ENCODE results near the gene AKAP4. TPM values are rescaled to one million over a fixed set of nuclear protein-coding genes. Genes with fewer than 3 reads are reported as not detected.

AKAP4 gene, protein sequence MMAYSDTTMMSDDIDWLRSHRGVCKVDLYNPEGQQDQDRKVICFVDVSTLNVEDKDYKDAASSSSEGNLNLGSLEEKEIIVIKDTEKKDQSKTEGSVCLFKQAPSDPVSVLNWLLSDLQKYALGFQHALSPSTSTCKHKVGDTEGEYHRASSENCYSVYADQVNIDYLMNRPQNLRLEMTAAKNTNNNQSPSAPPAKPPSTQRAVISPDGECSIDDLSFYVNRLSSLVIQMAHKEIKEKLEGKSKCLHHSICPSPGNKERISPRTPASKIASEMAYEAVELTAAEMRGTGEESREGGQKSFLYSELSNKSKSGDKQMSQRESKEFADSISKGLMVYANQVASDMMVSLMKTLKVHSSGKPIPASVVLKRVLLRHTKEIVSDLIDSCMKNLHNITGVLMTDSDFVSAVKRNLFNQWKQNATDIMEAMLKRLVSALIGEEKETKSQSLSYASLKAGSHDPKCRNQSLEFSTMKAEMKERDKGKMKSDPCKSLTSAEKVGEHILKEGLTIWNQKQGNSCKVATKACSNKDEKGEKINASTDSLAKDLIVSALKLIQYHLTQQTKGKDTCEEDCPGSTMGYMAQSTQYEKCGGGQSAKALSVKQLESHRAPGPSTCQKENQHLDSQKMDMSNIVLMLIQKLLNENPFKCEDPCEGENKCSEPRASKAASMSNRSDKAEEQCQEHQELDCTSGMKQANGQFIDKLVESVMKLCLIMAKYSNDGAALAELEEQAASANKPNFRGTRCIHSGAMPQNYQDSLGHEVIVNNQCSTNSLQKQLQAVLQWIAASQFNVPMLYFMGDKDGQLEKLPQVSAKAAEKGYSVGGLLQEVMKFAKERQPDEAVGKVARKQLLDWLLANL
- not detected in 2 replicates for total RNA-seq (2012; rRNA removed)

DNA sequence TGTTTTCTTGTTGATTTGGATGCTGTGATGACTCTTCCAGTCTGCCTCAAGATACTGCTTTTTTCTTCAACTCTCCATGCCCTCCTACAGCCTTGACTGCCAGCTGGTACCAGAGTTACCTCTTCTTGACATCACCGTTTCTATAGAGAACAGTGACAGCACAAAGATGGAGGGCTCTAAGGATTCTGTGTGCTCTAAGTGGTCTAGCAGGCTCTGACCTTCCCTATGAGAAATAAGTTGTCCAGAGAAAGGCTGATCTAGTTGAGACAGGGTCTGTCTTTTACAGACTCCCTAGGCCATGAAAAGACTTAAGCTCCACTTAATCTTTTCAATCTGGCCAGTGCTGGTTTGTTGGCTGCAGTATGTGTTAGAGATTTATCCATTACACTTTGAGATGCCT lies at the start of gene AKAP4:
AKAP4 (minus strand) TSS at position 101 of the 400 bp plus-strand sequence. CDS start 118 bp downstream, outside the sequence.
- Histone ChIP-seq H3K4me1 (ENCODE audit: control insufficient read depth, insufficient read depth, low read length) (peaks cover 4% of the 10 kb centered on the region), H3K36me3 (ENCODE audit: insufficient read depth, low read length) (no peaks in the 10 kb centered on the region), H3K27me3 (ENCODE audit: control insufficient read depth, insufficient read depth, low read length) (peaks cover 8% of the 10 kb centered on the region), H3K9me3 (replicated peaks; ENCODE audit: low read length) (no peaks in the 10 kb centered on the region), H3K4me2 (ENCODE audit: low read length) (no peak within 1 kb of the TSS), H3K4me3 (ENCODE audit: low read length) (no peak within 1 kb of the TSS), H3K9ac (ENCODE audit: low read depth, low read length) (no peak within 1 kb of the TSS)

DNA sequence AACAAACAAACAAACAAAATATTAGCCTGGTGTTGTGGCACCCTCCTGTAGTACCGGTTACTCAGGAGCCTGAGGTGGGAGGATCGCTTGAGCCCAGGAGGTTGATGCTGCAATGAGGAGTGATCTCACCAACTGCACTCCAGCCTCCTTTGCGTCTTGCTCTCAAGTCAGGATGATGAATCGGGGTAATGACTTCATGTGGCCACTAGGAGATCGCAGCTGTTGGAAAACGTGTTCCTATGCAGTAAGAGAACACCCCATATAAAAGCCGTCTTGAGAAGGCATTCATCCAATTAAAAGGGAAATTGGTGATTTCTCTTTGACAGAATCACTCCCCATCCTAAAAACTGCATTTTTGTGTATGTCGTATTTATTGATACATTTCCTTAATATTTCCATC lies 10.7 kb upstream of the AKAP4 start:
- no peak overlapping the region for H3K9ac ChIP-seq (ENCODE audit: low read depth, low read length)
- no peaks in the 10 kb centered on the region for H3K36me3 ChIP-seq (ENCODE audit: insufficient read depth, low read length)
- H3K9me3 ChIP-seq (replicated peaks; ENCODE audit: low read length): no peaks in the 10 kb centered on the region
- no peaks in the 10 kb centered on the region for H3K27me3 ChIP-seq (ENCODE audit: control insufficient read depth, insufficient read depth, low read length)
- no peaks in the 10 kb centered on the region for H3K4me1 ChIP-seq (ENCODE audit: control insufficient read depth, insufficient read depth, low read length)
- no peak overlapping the region for H3K4me2 ChIP-seq (ENCODE audit: low read length)
- H3K4me3 ChIP-seq (ENCODE audit: low read length): no peak overlapping the region

DNA sequence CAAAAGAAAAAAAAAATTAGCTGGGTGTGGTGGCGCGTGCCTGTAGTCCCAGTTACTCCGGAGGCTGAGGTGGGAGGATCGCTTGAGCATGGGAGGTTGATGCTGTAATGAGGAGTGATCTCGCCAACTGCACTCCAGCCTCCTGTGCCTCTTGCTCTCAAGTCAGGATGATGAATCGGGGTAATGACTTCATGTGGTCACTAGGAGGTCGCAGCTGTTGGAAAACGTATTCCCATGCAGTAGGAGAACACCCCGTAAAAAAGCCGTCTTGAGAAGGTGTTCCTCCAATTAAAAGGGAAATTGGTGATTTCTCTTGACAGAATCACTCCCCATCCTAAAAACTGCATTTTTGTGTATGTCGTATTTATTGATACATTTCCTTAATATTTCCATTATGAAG lies 5.9 kb upstream of the AKAP4 start:
- H3K27me3 ChIP-seq (ENCODE audit: control insufficient read depth, insufficient read depth, low read length): no peaks in the 10 kb centered on the region
- H3K4me2 ChIP-seq (ENCODE audit: low read length): no peak overlapping the region
- no peaks in the 10 kb centered on the region for H3K36me3 ChIP-seq (ENCODE audit: insufficient read depth, low read length)
- no peaks in the 10 kb centered on the region for H3K9me3 ChIP-seq (replicated peaks; ENCODE audit: low read length)
- peaks cover 4% of the 10 kb centered on the region for H3K4me1 ChIP-seq (ENCODE audit: control insufficient read depth, insufficient read depth, low read length)
- no peak overlapping the region for H3K9ac ChIP-seq (ENCODE audit: low read depth, low read length)
- no peak overlapping the region for H3K4me3 ChIP-seq (ENCODE audit: low read length)

DNA sequence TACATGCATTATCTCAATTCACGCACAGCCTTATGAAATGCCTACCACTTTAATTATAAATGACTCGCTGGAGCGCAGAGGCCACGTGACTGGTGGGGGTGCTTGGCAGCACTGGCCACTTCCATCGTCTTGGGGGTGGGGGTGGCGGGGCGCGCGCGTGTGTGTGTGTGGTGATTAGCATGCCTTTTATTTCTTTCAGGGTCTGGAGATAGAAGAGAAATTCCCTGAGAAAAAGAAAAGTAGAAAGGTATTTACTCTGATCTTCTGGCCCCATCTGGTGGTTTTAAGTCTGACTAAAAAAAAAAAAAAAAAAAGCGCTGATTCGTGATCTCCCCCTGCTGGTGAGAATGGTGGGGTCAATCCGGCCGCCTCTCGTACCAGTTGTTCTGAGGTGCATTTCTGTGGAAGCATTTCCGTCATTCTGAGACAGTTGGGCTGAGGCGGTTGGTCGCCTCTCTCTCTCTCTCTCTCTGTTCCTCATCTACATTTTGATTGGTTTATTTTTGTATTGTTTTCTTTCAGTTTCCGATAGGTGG lies 3.6 kb upstream of the AKAP4 start, which contains the start of gene CCNB3:
CCNB3 (plus strand) TSS at position 402 of the 536 bp plus-strand sequence. CDS start 80,399 bp downstream, outside the sequence.
- Histone ChIP-seq H3K4me2 (ENCODE audit: low read length) (peak within 1 kb of the TSS; percentile 75), H3K4me3 (ENCODE audit: low read length) (peak within 1 kb of the TSS; percentile 49), H3K9ac (ENCODE audit: low read depth, low read length) (peak within 1 kb of the TSS; percentile 51), H3K36me3 (ENCODE audit: insufficient read depth, low read length) (no peaks in the 10 kb centered on the region), H3K27me3 (ENCODE audit: control insufficient read depth, insufficient read depth, low read length) (no peaks in the 10 kb centered on the region), H3K4me1 (ENCODE audit: control insufficient read depth, insufficient read depth, low read length) (peaks cover 4% of the 10 kb centered on the region), H3K9me3 (replicated peaks; ENCODE audit: low read length) (no peaks in the 10 kb centered on the region)

DNA sequence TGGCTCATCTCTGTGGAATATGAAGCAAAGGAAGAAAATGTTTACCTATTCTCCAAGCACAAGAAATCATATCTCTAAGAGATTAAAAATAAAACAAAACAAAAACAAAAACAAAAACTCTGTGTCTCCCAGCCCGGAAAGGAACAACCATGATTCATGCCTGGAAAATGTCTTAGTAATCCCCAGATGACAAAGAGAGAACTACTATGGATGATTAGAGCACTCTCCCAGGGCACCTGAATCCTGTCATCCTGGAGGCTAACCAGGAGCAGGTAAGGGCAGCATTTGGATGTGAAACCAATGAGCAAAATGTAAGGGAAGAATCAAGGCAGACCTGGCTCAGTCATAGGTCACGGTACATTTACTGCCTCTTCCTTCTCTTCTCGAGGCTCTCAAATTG lies 1.7 kb upstream of the AKAP4 start:
- no peak overlapping the region for H3K4me2 ChIP-seq (ENCODE audit: low read length)
- H3K4me1 ChIP-seq (ENCODE audit: control insufficient read depth, insufficient read depth, low read length): peaks cover 4% of the 10 kb centered on the region
- H3K4me3 ChIP-seq (ENCODE audit: low read length): no peak overlapping the region
- H3K9me3 ChIP-seq (replicated peaks; ENCODE audit: low read length): no peaks in the 10 kb centered on the region
- H3K9ac ChIP-seq (ENCODE audit: low read depth, low read length): no peak overlapping the region
- no peaks in the 10 kb centered on the region for H3K36me3 ChIP-seq (ENCODE audit: insufficient read depth, low read length)
- peaks cover 4% of the 10 kb centered on the region for H3K27me3 ChIP-seq (ENCODE audit: control insufficient read depth, insufficient read depth, low read length)

DNA sequence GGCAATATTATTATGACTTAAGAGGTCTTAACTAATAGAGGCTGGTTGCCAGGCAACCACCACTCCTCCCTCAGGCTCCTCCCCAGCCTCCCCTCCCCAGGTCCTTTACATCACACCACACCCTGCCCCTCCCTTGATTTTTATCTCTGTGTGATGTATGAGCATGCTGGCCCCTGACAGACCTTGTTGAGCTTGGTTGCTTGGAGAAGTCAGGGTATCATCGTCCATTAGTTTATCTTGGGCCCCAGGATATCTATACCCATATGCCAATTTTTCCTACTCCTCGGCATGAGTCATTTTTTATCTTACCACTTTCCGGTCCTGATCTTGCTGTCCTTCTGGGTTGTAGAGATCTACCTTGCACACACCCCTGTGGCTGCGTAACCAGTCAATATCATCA lies 2.5 kb downstream of the AKAP4 start:
- H3K36me3 ChIP-seq (ENCODE audit: insufficient read depth, low read length): no peaks in the 10 kb centered on the region
- H3K27me3 ChIP-seq (ENCODE audit: control insufficient read depth, insufficient read depth, low read length): peaks cover 10% of the 10 kb centered on the region
- no peak overlapping the region for H3K4me3 ChIP-seq (ENCODE audit: low read length)

DNA sequence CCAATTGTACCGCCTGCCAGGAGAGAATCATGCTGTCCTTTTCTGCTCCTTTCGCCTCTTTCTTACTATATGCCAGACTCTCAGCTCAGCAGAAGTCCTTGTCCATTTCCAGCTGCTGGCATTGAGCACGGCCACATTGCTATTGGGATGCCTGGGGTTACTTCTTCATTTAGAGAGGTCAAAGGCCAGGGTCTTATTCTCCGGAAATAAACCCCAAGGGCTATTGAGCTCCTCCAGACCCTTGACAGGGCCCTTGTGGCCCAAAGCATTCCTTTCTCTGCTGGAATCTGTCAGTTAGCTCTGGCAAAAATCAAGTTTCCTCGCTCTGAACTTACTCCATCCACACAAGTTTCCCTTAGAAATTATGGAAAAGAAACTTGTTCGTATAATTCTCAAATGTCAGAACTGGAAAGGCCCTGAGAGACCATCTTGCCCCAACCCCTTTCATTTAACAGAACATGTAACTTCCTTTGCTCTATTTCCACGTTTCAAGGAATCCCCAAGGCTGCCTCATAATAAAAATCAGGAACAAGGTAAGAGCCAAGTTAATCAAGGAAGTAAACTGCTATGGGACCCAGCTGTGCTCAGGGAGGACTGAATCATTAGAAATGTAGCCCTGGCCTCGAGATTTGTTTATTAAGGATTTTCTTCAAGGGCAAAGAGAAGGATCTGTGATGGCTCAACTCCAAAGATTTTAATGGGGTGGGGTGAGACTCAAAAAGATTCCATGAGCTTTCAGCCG lies 11.8 kb downstream of the AKAP4 start:
- H3K27me3 ChIP-seq (ENCODE audit: control insufficient read depth, insufficient read depth, low read length): peaks cover 24% of the 10 kb centered on the region
- no peaks in the 10 kb centered on the region for H3K9me3 ChIP-seq (replicated peaks; ENCODE audit: low read length)
- H3K36me3 ChIP-seq (ENCODE audit: insufficient read depth, low read length): no peaks in the 10 kb centered on the region
- H3K4me3 ChIP-seq (ENCODE audit: low read length): no peak overlapping the region
- no peaks in the 10 kb centered on the region for H3K4me1 ChIP-seq (ENCODE audit: control insufficient read depth, insufficient read depth, low read length)
- no peak overlapping the region for H3K4me2 ChIP-seq (ENCODE audit: low read length)
- no peak overlapping the region for H3K9ac ChIP-seq (ENCODE audit: low read depth, low read length)

More for the DNA sequence above, 2.5 kb downstream of the AKAP4 start:
- Histone ChIP-seq H3K4me2 (ENCODE audit: low read length) (no peak overlapping the region), H3K4me1 (ENCODE audit: control insufficient read depth, insufficient read depth, low read length) (no peaks in the 10 kb centered on the region), H3K9ac (ENCODE audit: low read depth, low read length) (no peak overlapping the region), H3K9me3 (replicated peaks; ENCODE audit: low read length) (no peaks in the 10 kb centered on the region)

DNA sequence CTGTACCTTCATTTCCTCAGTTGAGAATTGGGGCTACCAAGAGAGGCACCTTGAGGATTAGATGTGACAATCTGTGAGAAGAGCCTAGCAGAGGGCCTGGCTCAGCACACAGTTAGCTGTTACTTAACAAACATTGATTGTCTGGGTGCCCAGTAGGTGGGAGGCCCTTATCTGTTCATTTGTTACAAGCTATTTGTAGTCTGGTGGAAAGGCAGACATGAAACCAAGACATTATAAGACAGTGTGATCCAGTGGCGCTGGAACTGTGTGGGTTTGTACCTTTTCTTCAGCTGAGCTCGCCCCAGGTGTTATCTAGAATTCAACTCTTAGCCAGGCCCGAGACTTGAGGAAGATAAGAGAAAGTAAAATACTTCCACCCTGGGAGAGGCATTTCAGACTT lies 16.9 kb downstream of the AKAP4 start:
- Histone ChIP-seq H3K4me3 (ENCODE audit: low read length) (no peak overlapping the region), H3K27me3 (ENCODE audit: control insufficient read depth, insufficient read depth, low read length) (peaks cover 14% of the 10 kb centered on the region), H3K9ac (ENCODE audit: low read depth, low read length) (no peak overlapping the region), H3K4me2 (ENCODE audit: low read length) (no peak overlapping the region), H3K36me3 (ENCODE audit: insufficient read depth, low read length) (no peaks in the 10 kb centered on the region), H3K9me3 (replicated peaks; ENCODE audit: low read length) (no peaks in the 10 kb centered on the region), H3K4me1 (ENCODE audit: control insufficient read depth, insufficient read depth, low read length) (no peaks in the 10 kb centered on the region)

DNA sequence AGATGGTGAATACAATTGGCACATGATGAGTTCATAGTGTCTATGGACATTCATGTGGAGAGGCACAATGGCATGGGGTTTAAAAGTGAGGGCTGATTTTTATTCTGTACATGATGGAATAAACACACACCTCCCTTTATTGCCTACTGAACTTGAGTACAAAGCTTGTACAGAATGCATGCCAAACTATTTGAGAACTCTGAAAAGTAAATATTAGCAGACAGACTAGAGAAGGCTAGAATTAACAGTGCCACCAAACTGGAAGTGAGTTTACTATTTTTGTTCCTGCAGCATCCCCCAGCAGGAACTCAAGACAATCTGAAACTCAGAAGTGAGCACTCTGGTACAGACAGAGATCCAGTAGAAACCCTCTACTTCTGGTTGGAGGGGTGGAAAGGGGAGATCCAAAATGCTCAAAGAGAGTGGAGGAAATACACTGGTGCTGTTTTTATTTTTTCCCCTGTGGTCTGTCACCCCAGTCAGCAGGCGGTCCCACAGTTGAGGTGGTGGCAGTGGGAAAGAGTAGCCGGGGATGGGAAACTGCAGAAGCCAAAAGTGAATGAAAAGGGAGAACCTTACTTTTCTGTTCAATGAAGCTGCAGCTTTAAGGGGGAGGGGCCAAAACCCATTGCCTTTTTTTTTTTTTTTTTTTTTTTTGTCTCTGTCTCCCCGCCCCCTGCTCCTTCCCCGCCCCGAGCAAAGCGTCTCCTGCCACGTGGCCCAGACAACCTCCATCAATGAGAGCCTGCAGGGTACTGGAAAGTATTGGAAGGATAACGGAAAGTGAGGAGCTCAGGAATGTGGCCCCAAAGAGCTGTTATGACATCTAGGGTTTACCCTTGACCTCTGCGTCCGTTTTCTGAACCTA lies 20.5 kb downstream of the AKAP4 start:
- no peaks in the 10 kb centered on the region for H3K9me3 ChIP-seq (replicated peaks; ENCODE audit: low read length)
- H3K9ac ChIP-seq (ENCODE audit: low read depth, low read length): no peak overlapping the region
- no peaks in the 10 kb centered on the region for H3K36me3 ChIP-seq (ENCODE audit: insufficient read depth, low read length)
- no peaks in the 10 kb centered on the region for H3K27me3 ChIP-seq (ENCODE audit: control insufficient read depth, insufficient read depth, low read length)
- H3K4me1 ChIP-seq (ENCODE audit: control insufficient read depth, insufficient read depth, low read length): no peaks in the 10 kb centered on the region
- H3K4me3 ChIP-seq (ENCODE audit: low read length): no peak overlapping the region
- H3K4me2 ChIP-seq (ENCODE audit: low read length): no peak overlapping the region

DNA sequence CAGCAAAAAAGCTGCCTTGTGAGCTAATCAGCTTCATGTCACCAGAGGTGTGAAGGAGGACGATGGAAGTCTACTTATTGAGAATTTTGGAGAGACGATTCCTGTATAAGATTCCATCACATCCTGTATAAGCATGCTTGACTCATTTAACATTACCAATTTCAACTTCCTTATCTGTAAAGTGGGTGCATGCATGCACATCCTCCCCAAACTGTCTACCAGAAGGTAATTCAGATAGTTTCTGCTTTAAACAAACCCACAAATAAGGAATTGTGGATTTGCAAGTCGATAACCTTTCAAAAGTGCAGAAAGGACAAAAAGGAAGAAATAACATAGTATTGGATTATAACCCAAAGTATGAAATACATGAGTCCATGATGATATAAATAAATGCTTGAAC lies 31.1 kb downstream of the AKAP4 start:
- H3K4me1 ChIP-seq (ENCODE audit: control insufficient read depth, insufficient read depth, low read length): no peaks in the 10 kb centered on the region
- no peaks in the 10 kb centered on the region for H3K9me3 ChIP-seq (replicated peaks; ENCODE audit: low read length)
- no peaks in the 10 kb centered on the region for H3K36me3 ChIP-seq (ENCODE audit: insufficient read depth, low read length)
- no peaks in the 10 kb centered on the region for H3K27me3 ChIP-seq (ENCODE audit: control insufficient read depth, insufficient read depth, low read length)
- H3K4me2 ChIP-seq (ENCODE audit: low read length): no peak overlapping the region
- H3K9ac ChIP-seq (ENCODE audit: low read depth, low read length): no peak overlapping the region
- no peak overlapping the region for H3K4me3 ChIP-seq (ENCODE audit: low read length)

Measured in skeletal muscle satellite cell (primary cell).